NCI-H345 treated with DMSO at 0.1 percent for 48 hours (cell line): ENCODE measurements around the gene MAP2K2.

Experiments used
- DNase-seq: peaks from one replicate; lab custom pipeline; 2025; ENCODE audit not compliant: unreplicated experiment; lab: John Stamatoyannopoulos, UW

The MAP2K2 gene

GRCh38 chr19:4100647-4101495, 23.1 kb downstream of the MAP2K2 start:
- no peak for DNase-seq

- DNase-seq, result no peak
Observed at GRCh38 chr19:4099041-4099764, 24.7 kb downstream of the MAP2K2 start.

- DNase-seq, result no peak
Observed at GRCh38 chr19:4098493-4098892, 25.4 kb downstream of the MAP2K2 start.

GRCh38 chr19:4097501-4097900, 26.4 kb downstream of the MAP2K2 start:
- no peak for DNase-seq

GRCh38 chr19:4096049-4096892, 27.7 kb downstream of the MAP2K2 start:
- DNase-seq, result no peak

GRCh38 chr19:4095488-4095844, 28.5 kb downstream of the MAP2K2 start:
- DNase-seq, result no peak

GRCh38 chr19:4094761-4095487, 29.0 kb downstream of the MAP2K2 start:
- DNase-seq, result no peak

GRCh38 chr19:4094291-4094690, 29.6 kb downstream of the MAP2K2 start:
- DNase-seq, result no peak

- no peak for DNase-seq
Observed at GRCh38 chr19:4093643-4094175, 30.2 kb downstream of the MAP2K2 start.

- DNase-seq, result no peak
Observed at GRCh38 chr19:4090356-4091220, 33.3 kb downstream of the MAP2K2 start.

- no peak for DNase-seq
Observed at GRCh38 chr19:4089946-4090345, 34.0 kb downstream of the MAP2K2 start.

- DNase-seq, result no peak
Observed at GRCh38 chr19:4089400-4089908, 34.5 kb downstream of the MAP2K2 start.

GRCh38 chr19:4088975-4089374, 34.9 kb downstream of the MAP2K2 start:
- no peak for DNase-seq

- DNase-seq, result no peak
Observed at GRCh38 chr19:4087787-4088679, 35.9 kb downstream of the MAP2K2 start.

- no peak for DNase-seq
Observed at GRCh38 chr19:4086411-4086867, 37.5 kb downstream of the MAP2K2 start.

- DNase-seq, result no peak
Observed at GRCh38 chr19:4084547-4084877, 39.4 kb downstream of the MAP2K2 start.

- no peak for DNase-seq
Observed at GRCh38 chr19:4083677-4084546, 40.0 kb downstream of the MAP2K2 start.

- no peak for DNase-seq
Observed at GRCh38 chr19:4082172-4082571, 41.8 kb downstream of the MAP2K2 start.
